ENCODE data around the gene VDAC2.

DNA sequence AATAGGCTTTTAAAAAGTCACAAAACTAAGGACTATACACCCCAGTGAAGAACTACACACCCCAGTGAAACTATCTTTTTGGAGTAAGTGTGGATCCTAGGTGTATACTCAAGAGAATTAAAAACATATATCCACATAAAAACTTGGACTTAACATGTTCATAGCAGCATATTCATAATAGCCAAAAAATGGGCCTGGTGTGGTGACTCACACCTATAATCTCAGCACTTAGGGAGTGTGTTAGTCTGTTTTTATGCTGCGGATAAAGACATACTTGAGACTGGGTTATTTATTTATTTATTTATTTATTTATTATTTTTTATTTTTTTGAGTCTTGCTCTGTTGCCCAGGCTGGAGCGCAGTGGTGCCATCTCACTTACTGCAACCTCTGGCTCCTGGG, 44.1 kb downstream of the VDAC2 start:
- TF ChIP-seq JUNB (IDR thresholded peaks at IDR 0.05; ENCODE audit: unreplicated experiment) (no peak), STAT1 (IDR thresholded peaks at IDR 0.05; ENCODE audit: unreplicated experiment) (no peak), POLR2AphosphoS5 (IDR thresholded peaks at IDR 0.05; ENCODE audit: low read depth) (no peak), CREB1 (CRISPR knock-in tag; IDR thresholded peaks at IDR 0.05; ENCODE audit: low read depth) (no peak), EZH2 (IDR thresholded peaks at IDR 0.05; ENCODE audit: low read depth, unreplicated experiment) (no peak)
- TF ChIP-seq, protein P1, sequence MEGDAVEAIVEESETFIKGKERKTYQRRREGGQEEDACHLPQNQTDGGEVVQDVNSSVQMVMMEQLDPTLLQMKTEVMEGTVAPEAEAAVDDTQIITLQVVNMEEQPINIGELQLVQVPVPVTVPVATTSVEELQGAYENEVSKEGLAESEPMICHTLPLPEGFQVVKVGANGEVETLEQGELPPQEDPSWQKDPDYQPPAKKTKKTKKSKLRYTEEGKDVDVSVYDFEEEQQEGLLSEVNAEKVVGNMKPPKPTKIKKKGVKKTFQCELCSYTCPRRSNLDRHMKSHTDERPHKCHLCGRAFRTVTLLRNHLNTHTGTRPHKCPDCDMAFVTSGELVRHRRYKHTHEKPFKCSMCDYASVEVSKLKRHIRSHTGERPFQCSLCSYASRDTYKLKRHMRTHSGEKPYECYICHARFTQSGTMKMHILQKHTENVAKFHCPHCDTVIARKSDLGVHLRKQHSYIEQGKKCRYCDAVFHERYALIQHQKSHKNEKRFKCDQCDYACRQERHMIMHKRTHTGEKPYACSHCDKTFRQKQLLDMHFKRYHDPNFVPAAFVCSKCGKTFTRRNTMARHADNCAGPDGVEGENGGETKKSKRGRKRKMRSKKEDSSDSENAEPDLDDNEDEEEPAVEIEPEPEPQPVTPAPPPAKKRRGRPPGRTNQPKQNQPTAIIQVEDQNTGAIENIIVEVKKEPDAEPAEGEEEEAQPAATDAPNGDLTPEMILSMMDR (conservative IDR thresholded peaks at IDR 0.05; ENCODE audit: low read depth in 2 of 2) = no peak
- TF ChIP-seq, protein P2, sequence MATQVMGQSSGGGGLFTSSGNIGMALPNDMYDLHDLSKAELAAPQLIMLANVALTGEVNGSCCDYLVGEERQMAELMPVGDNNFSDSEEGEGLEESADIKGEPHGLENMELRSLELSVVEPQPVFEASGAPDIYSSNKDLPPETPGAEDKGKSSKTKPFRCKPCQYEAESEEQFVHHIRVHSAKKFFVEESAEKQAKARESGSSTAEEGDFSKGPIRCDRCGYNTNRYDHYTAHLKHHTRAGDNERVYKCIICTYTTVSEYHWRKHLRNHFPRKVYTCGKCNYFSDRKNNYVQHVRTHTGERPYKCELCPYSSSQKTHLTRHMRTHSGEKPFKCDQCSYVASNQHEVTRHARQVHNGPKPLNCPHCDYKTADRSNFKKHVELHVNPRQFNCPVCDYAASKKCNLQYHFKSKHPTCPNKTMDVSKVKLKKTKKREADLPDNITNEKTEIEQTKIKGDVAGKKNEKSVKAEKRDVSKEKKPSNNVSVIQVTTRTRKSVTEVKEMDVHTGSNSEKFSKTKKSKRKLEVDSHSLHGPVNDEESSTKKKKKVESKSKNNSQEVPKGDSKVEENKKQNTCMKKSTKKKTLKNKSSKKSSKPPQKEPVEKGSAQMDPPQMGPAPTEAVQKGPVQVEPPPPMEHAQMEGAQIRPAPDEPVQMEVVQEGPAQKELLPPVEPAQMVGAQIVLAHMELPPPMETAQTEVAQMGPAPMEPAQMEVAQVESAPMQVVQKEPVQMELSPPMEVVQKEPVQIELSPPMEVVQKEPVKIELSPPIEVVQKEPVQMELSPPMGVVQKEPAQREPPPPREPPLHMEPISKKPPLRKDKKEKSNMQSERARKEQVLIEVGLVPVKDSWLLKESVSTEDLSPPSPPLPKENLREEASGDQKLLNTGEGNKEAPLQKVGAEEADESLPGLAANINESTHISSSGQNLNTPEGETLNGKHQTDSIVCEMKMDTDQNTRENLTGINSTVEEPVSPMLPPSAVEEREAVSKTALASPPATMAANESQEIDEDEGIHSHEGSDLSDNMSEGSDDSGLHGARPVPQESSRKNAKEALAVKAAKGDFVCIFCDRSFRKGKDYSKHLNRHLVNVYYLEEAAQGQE (IDR thresholded peaks at IDR 0.05; ENCODE audit: unreplicated experiment) = no peak

All from GM23338 (cell line).